Stimulated activated naive CD8-positive, alpha-beta T cell treated with anti-CD3 and anti-CD28 coated beads, Interleukin-15, Interleukin-2, amounts not matched to agents 100 ng/mL and 50 ng/mL, for 24 hours (primary cell): Measurements from ENCODE around the gene FAM184B.
"Not testable (repeated sequence)": the region's sequence is repeated elsewhere in the genome, so short reads cannot be mapped to it uniquely, and the experiment has no call there.

Experiments
- H3K27ac Mint-ChIP-seq: one replicate; pipeline ENCODE4 v1.8.0; 2021; ENCODE audit warnings: mild to moderate bottlenecking, mixed read lengths
- H3K27me3 Mint-ChIP-seq: one replicate; pipeline ENCODE4 v1.8.0; 2021; ENCODE audit warnings: mixed read lengths
- H3K36me3 Mint-ChIP-seq: one replicate; pipeline ENCODE4 v1.8.0; 2021; ENCODE audit warnings: low read depth, mixed read lengths
- H3K4me1 Mint-ChIP-seq: one replicate; pipeline ENCODE4 v1.8.0; 2021; ENCODE audit warnings: low read depth, mixed read lengths
- H3K4me3 Mint-ChIP-seq: one replicate; pipeline ENCODE4 v1.8.0; 2021; ENCODE audit warnings: mild to moderate bottlenecking, mixed read lengths
- H3K9me3 Mint-ChIP-seq: one replicate; pipeline ENCODE4 v1.8.0; 2021; ENCODE audit warnings: mixed read lengths

FAM184B gene

DNA sequence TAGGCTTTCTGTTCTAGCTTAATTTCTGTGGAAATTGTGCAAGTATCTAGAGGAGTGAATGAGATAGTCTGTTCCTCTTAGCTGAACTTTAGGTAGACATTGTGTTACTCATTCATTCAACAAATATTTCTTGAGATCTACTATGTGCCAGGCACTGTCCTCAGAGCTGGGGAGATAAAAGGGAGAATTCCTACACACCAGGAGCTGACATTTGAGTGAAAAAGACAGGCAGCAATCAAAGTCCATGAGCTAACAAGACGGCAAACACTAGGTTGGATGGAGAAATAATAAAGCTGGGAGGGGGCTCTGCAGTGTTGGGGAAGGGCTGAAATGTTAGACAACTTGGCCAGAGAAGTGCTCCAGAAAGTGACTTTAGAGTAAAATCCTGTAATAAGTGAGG is 86.9 kb downstream of the FAM184B start:
- Mint-ChIP-seq H3K27ac (no peak overlapping the region), H3K9me3 (peaks cover 7% of the 10 kb centered on the region), H3K27me3 (peaks cover 14% of the 10 kb centered on the region), H3K36me3 (no peaks in the 10 kb centered on the region), H3K4me1 (no peaks in the 10 kb centered on the region), H3K4me3 (no peak overlapping the region)

DNA sequence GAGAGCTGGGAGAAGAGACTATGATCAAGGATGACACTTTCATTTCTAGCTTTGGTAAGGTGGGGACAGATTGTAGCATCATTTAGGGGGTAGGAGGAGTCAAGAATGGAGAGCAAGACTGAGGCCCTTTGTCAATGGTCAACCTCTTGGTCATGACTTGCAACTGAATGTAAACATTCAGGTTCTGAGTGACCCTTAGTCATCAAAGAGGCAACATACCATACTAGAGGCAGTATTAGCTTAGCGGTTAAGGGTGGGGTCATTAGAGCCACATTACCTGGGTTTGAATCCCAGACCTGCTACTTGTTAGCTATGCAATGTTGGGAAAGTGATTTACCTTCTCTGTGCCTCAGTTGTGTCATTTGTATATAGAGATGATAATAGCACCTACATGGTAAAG is 90.5 kb downstream of the FAM184B start:
- Mint-ChIP-seq H3K27me3 (peaks cover 7% of the 10 kb centered on the region), H3K4me1 (no peaks in the 10 kb centered on the region), H3K27ac (no peak overlapping the region), H3K4me3 (no peak overlapping the region), H3K36me3 (no peaks in the 10 kb centered on the region), H3K9me3 (no peaks in the 10 kb centered on the region)

DNA sequence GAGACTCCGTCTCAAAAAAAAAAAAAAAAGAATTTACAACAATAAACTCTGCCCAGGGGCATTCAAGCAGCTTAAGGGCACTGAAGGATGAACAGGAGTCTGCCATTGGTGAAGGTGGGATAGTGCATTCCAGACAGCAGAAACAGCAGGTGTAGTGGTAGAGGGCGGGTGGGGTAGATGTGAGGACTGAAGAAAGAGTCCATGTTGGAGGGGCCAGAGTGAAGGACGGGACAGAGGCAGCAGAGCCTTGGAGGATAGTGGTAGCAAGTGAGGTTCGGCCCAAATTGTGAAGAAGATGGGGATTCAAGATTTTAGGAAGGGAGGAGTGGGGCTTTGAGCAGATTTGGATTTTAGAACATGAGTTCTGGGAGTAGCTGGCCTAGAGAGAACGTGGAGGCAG is 91.3 kb downstream of the FAM184B start:
- Mint-ChIP-seq H3K4me1 (no peaks in the 10 kb centered on the region), H3K4me3 (no peak overlapping the region), H3K27me3 (peaks cover 3% of the 10 kb centered on the region), H3K36me3 (no peaks in the 10 kb centered on the region), H3K27ac (no peak overlapping the region), H3K9me3 (no peaks in the 10 kb centered on the region)

DNA sequence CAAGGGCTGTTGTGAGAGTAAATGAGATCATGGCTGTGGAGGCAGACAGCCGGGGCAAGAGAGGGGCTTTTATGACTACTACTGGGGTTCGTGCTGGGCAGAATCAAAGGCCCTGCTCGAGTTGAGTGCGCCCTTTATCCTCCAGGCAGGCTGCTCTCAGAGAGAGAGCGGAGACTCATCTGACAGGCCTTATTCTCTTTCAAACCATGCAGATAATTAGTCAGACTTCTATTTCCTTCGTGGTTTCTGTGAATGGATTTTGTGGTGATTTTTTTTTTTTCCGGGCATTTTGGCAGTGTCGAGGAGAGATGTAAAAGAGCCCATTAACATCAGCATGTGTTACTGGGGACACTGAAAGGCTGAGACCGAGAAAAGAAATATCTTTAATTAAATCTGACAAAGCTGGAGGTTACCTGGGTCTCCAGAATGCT is 93.4 kb downstream of the FAM184B start:
- Mint-ChIP-seq H3K4me3 (no peak overlapping the region), H3K36me3 (no peaks in the 10 kb centered on the region), H3K27ac (no peak overlapping the region), H3K4me1 (no peaks in the 10 kb centered on the region), H3K9me3 (peaks cover 4% of the 10 kb centered on the region), H3K27me3 (no peaks in the 10 kb centered on the region)

DNA sequence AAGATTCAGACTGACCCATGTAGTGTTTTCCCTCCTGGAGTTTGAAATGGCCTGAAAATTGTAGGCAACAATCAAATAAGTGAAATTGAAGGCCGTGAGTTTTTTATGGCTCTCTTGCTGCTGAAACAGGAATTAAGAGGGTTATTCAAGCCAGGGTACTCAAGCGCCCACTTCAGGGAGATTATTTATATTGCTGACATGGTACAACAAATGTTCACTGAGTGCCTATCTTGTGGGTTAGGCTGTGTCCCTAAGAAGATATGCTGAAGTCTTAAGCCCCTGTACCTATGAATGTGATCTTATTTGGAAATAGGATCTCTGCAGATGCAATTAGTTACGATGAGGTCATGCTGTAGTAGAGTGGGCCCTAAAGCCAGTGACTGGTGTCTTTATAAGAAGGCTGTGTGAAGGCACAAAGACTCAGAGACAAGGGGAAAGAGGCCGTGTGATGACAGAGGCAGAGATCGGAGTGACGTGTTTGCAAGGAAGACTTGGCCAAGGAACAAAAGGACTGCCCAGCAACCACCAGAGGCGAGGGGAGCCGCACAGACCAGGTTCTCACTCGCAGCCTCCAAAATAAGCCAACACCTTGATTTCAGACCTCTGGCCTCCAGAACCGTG is 94.1 kb downstream of the FAM184B start:
- H3K4me1 Mint-ChIP-seq: no peaks in the 10 kb centered on the region
- peaks cover 4% of the 10 kb centered on the region for H3K9me3 Mint-ChIP-seq
- no peaks in the 10 kb centered on the region for H3K36me3 Mint-ChIP-seq
- no peak overlapping the region for H3K27ac Mint-ChIP-seq
- no peak overlapping the region for H3K4me3 Mint-ChIP-seq
- H3K27me3 Mint-ChIP-seq: no peaks in the 10 kb centered on the region

DNA sequence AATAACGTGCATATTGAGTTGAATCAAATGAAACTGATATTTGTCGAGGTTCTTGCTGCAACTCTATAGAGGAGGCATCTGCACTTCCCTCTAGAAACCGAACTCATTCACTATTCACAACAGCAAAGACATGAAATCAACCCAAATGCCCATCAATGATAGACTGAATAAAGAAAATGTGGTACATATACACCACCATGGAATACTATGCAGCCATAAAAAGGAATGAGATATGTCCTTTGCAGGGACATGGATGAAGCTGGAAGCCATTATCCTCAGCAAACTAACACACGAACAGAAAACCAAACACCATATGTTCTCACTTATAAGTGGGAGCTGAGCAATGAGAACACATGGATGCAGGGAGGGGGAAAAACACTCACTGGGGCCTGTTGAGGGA is 96.8 kb downstream of the FAM184B start:
- H3K9me3 Mint-ChIP-seq, H3K27me3 Mint-ChIP-seq, H3K27ac Mint-ChIP-seq, H3K4me3 Mint-ChIP-seq, H3K36me3 Mint-ChIP-seq, H3K4me1 Mint-ChIP-seq: not testable (repeated sequence)

DNA sequence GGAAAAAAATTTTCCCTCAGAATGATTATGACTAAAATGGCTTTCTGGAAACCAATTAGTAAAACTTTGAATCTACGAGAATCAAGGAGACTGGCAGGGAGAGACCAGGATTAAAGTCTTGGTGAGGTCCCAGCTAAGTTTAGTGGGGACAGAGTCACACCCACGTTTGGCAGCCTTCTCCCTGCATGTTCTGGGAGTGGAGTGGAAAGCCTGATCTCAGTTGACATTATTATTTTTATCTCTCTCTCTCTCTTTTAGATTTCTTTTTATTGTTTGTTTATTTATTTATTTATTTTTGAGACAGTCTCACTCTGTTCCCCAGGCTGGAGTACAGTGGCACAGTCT is 99.2 kb downstream of the FAM184B start:
- no peak overlapping the region for H3K27ac Mint-ChIP-seq
- H3K4me1 Mint-ChIP-seq: no peaks in the 10 kb centered on the region
- no peaks in the 10 kb centered on the region for H3K27me3 Mint-ChIP-seq
- H3K9me3 Mint-ChIP-seq: peaks cover 4% of the 10 kb centered on the region
- H3K36me3 Mint-ChIP-seq: no peaks in the 10 kb centered on the region
- no peak overlapping the region for H3K4me3 Mint-ChIP-seq

DNA sequence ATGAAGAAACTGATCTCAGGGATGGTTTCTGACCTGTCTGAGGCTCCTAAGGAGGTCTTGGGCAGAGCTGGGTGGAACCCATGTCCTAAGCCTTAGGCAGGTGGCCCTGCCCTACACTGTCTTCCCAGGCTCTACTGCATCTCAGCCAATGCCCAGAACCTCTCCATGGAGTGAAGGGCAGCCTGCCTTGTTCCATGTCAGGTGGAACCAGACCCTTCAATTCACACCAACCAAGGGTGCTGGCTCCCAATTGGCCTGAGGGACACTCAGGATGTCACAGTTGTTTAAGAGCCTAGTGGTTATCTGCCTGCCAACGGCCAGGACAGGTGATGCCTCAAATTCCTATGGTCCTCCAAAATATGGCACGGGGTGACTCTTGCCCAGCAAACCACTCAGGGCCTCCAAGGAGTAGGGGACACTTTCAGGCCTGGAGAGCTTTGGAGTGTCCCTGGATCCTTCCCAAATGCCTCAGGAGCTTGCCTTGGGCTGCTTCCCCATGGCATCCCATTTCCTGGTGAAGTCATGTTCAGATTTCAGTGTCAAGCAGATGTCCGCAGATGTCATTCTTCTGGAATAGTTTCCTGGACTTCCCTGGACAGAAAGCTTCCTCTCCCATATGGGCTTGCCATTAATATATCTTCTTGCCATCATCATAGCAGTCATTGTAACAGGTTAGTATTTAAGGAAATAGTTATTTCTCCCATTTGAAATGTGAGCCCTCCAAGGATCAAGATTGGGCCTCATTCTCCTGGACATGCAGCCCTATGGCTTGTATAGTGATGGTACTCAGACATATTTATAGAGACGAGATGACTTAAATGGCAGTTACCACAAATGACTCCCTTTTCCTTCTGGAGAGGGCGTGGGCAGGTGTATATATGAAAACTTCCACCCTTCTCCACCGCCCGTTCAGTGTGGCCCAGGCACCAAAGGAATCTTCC is 99.9 kb downstream of the FAM184B start:
- Mint-ChIP-seq H3K27me3 (no peaks in the 10 kb centered on the region), H3K4me3 (no peak overlapping the region), H3K4me1 (no peaks in the 10 kb centered on the region), H3K9me3 (peaks cover 4% of the 10 kb centered on the region), H3K36me3 (no peaks in the 10 kb centered on the region), H3K27ac (no peak overlapping the region)

DNA sequence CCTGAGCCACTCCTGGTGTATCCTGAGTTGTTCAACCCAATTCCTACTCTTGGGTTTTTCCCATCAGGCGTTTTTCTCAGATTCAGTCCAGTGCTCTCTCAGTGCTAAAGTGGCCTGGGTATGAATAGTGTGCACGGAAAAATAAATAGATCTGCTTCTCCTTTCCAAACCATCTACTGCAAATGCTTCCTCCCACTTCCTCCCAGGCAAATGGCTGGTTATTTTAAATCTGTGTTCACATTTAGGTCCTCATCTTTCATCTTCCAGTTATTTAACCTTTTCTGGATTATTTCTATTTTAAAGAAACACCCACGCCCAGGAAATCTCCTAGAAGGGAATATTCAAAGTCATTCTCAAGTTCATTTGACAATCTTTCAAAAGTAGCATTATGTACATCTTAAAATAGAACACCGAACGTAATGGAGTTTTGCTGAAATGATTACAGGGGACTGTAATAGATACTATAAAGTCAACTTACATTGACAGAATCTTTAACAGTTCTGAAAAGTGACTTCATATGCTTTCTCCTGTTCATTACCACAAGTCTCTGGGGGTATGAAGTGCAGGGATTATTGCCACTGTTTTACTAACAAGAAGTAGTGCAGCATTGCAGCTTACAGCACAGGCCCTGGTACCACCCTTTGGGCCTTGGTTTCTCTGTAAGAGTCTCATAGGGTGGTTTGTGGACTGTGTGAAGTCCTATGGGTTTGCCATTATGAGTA is 100.7 kb downstream of the FAM184B start:
- H3K9me3 Mint-ChIP-seq: peaks cover 4% of the 10 kb centered on the region
- no peak overlapping the region for H3K27ac Mint-ChIP-seq
- no peaks in the 10 kb centered on the region for H3K4me1 Mint-ChIP-seq
- no peak overlapping the region for H3K4me3 Mint-ChIP-seq
- no peaks in the 10 kb centered on the region for H3K36me3 Mint-ChIP-seq
- no peaks in the 10 kb centered on the region for H3K27me3 Mint-ChIP-seq

DNA sequence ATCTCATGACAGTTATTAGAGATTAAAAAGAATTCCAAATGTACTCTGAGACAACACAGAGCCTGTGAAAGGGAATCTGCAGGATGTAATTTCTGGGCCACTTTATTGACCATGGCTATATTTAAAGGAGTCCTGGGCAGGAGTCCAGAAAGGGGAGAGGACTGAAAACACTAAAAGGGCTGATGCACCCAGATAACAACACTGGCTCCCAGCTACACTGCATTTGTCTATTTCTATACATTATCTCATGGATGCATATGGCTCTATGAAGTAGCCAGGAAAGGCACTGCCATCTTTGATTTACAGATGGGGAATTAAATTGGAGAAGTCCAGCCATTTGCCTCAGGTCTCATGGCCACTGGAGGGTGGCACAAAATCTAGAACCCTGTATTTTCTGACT is 111.0 kb downstream of the FAM184B start:
- Mint-ChIP-seq H3K27ac (no peak overlapping the region), H3K4me1 (no peaks in the 10 kb centered on the region), H3K9me3 (peaks cover 16% of the 10 kb centered on the region)

DNA sequence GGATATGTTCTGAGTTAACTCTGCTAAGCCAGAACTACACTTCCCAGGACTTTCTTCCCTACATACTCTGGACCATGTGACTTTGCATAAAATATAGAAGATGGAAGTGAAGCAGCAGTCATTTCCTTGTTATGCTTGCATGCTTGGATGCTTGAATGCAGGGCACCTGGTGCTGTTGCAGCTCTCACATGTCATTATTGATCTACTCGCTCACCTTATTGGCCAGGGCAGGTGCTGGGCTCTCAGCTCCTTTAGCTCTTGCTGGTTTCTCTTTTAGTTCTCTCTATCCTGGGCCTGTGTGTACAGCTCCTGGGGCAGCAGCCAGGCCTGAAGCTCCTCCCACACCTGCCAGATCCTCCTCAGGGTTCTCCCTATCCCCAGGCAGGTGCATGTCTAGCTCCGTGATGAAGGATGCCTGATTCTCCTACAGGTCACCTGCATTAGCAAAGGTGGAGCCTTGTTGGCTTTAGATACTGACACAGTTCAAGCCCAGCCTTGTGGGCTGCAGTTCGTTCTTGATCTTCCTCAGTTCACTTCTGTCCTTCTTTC is 113.7 kb downstream of the FAM184B start:
- Mint-ChIP-seq H3K4me1 (peaks cover 13% of the 10 kb centered on the region), H3K27me3 (peaks cover 12% of the 10 kb centered on the region)

More for the DNA sequence above, 111.0 kb downstream of the FAM184B start:
- Mint-ChIP-seq H3K27me3 (peaks cover 15% of the 10 kb centered on the region), H3K36me3 (no peaks in the 10 kb centered on the region), H3K4me3 (no peak overlapping the region)

DNA sequence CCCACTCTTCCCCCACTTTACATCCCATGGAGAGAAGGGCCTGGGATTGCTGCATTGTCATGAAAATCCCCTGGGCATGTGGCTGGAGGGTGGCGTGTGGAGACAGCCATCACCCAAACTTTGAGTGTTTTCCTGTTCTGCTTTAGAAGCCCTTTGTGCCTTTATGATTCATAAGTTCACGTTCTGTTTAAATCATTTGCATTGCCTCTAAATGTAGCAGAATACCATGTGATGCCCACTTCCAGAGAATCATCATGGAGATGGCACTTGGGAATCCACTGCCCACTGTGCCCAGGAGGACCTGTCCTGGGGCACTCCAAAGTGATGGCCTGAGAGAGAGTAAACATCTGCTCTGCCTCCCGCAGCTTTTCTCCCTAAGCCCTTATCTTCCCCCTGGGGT is 114.2 kb downstream of the FAM184B start:
- peaks cover 10% of the 10 kb centered on the region for H3K27me3 Mint-ChIP-seq
- H3K9me3 Mint-ChIP-seq: peaks cover 11% of the 10 kb centered on the region
- no peak overlapping the region for H3K27ac Mint-ChIP-seq
- H3K36me3 Mint-ChIP-seq: no peaks in the 10 kb centered on the region
- peaks cover 13% of the 10 kb centered on the region for H3K4me1 Mint-ChIP-seq
- H3K4me3 Mint-ChIP-seq: no peak overlapping the region

More for the DNA sequence above, 113.7 kb downstream of the FAM184B start:
- H3K9me3 Mint-ChIP-seq: peaks cover 14% of the 10 kb centered on the region
- H3K27ac Mint-ChIP-seq: no peak overlapping the region
- H3K4me3 Mint-ChIP-seq: no peak overlapping the region
- H3K36me3 Mint-ChIP-seq: no peaks in the 10 kb centered on the region

DNA sequence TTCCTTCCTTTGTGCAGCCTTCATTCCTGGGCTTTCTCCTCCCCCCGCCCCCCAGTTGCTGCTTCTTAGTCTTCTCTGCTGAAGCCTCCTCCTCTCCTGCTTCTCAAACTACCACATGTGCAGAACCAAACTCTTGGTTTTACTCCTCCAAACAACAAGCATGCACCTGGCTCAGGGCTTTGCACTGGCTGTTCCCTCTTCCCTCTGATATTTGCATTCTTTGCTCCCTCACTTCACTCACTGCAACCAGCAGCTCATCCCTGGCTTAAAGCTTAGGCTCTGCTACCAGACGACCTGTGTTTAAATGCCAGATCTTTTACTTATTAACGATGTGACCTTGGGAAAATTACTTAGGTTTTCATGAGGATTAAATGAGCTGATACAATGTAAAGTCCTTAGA is 115.6 kb downstream of the FAM184B start:
- no peak overlapping the region for H3K27ac Mint-ChIP-seq
- no peak overlapping the region for H3K4me3 Mint-ChIP-seq
- no peaks in the 10 kb centered on the region for H3K9me3 Mint-ChIP-seq
- H3K4me1 Mint-ChIP-seq: peaks cover 16% of the 10 kb centered on the region
- no peaks in the 10 kb centered on the region for H3K27me3 Mint-ChIP-seq
- H3K36me3 Mint-ChIP-seq: no peaks in the 10 kb centered on the region

DNA sequence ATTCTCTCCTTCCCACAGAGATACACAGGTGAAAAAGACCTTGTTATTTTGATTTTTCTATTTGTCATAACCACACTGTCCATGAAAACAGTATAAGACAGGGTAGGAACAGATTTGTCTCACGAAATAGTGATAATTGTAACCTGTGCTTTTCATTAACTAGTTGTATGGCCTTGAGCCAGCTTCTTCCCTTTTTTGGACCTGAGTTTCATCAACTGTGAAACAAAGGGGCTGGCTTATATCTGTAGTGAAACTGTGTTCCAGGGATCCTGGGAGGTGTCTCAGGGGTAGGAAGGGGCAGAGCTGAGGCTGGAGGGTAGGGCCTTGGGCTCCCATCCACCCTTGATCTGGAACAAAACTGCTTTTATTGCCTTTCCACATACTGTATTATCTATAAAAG is 116.1 kb downstream of the FAM184B start:
- H3K9me3 Mint-ChIP-seq: no peaks in the 10 kb centered on the region
- peaks cover 16% of the 10 kb centered on the region for H3K4me1 Mint-ChIP-seq
- H3K4me3 Mint-ChIP-seq: no peak overlapping the region
- no peaks in the 10 kb centered on the region for H3K27me3 Mint-ChIP-seq
- no peak overlapping the region for H3K27ac Mint-ChIP-seq
- no peaks in the 10 kb centered on the region for H3K36me3 Mint-ChIP-seq

DNA sequence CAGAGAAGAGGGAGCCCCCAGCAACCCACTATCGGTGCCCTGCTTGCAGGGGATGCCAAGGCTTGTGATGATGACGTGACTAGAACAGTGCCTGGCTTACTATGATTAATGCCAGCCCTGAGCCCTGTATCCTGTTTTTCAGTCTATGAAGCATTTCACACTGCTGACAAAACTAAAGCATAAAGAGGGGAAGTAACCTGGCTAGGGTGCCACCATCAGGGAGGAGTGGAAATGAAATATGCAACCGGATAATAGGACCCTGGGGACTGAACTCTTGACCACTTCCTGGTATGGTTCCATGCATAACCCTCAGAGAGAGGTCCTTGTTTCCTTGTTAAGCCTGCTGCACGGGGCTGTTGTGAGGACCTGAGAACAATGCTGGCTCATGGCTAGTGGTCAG is 116.7 kb downstream of the FAM184B start:
- Mint-ChIP-seq H3K27ac (no peak overlapping the region), H3K27me3 (no peaks in the 10 kb centered on the region), H3K9me3 (no peaks in the 10 kb centered on the region), H3K4me3 (no peak overlapping the region), H3K4me1 (peaks cover 16% of the 10 kb centered on the region), H3K36me3 (no peaks in the 10 kb centered on the region)
